HPDE6-E6E7 (cell line): Measurements from ENCODE around the gene STK32C.
"Not testable (repeated sequence)": the region's sequence is repeated elsewhere in the genome, so short reads cannot be mapped to it uniquely, and the experiment has no call there.

Source experiments
- DNase-seq: peaks from one replicate; pipeline ENCODE4 v3.0.0; 2011; ENCODE audit warnings: missing footprints; ENCODE audit errors: extremely low spot score

Gene STK32C

GRCh38 chr10:132302421-132303310 is 5.1 kb downstream of the STK32C start:
- no peak for DNase-seq

- no peak for DNase-seq
Observed at GRCh38 chr10:132301371-132302330, 6.1 kb downstream of the STK32C start.

GRCh38 chr10:132300582-132300981 is 7.2 kb downstream of the STK32C start:
- DNase-seq: no peak

- no peak for DNase-seq
Observed at GRCh38 chr10:132299371-132300336, 8.1 kb downstream of the STK32C start.

GRCh38 chr10:132298038-132298881 is 9.5 kb downstream of the STK32C start:
- DNase-seq: no peak

- DNase-seq: no peak
Observed at GRCh38 chr10:132297526-132297925, 10.2 kb downstream of the STK32C start.

GRCh38 chr10:132296666-132297443 is 10.9 kb downstream of the STK32C start:
- DNase-seq: no peak

- not testable (repeated sequence) for DNase-seq
Observed at GRCh38 chr10:132295481-132295880, 12.3 kb downstream of the STK32C start.

GRCh38 chr10:132294561-132295318 is 13.0 kb downstream of the STK32C start:
- no peak for DNase-seq

GRCh38 chr10:132293813-132294520 is 13.8 kb downstream of the STK32C start:
- no peak for DNase-seq

- no peak for DNase-seq
Observed at GRCh38 chr10:132293201-132293812, 14.4 kb downstream of the STK32C start.

- DNase-seq: no peak
Observed at GRCh38 chr10:132292287-132293200, 15.2 kb downstream of the STK32C start.

GRCh38 chr10:132291826-132292225 is 15.9 kb downstream of the STK32C start:
- DNase-seq: no peak

- no peak for DNase-seq
Observed at GRCh38 chr10:132290631-132291030, 17.1 kb downstream of the STK32C start.

- no peak for DNase-seq
Observed at GRCh38 chr10:132289439-132289838, 18.3 kb downstream of the STK32C start.

- no peak for DNase-seq
Observed at GRCh38 chr10:132283604-132284382, 24.0 kb downstream of the STK32C start.
